Measurements from ENCODE around the gene FAM171A2.
"Not testable (repeated sequence)": the region's sequence is repeated elsewhere in the genome, so short reads cannot be mapped to it uniquely, and the experiment has no call there.

FAM171A2 gene

GRCh38 chr17:44347206-44348055 is 16.2 kb downstream of the FAM171A2 start:
- in situ Hi-C loops (cut with MboI; ENCODE audit: low sequenced_read_pairs) = not testable (repeated sequence)

DNA sequence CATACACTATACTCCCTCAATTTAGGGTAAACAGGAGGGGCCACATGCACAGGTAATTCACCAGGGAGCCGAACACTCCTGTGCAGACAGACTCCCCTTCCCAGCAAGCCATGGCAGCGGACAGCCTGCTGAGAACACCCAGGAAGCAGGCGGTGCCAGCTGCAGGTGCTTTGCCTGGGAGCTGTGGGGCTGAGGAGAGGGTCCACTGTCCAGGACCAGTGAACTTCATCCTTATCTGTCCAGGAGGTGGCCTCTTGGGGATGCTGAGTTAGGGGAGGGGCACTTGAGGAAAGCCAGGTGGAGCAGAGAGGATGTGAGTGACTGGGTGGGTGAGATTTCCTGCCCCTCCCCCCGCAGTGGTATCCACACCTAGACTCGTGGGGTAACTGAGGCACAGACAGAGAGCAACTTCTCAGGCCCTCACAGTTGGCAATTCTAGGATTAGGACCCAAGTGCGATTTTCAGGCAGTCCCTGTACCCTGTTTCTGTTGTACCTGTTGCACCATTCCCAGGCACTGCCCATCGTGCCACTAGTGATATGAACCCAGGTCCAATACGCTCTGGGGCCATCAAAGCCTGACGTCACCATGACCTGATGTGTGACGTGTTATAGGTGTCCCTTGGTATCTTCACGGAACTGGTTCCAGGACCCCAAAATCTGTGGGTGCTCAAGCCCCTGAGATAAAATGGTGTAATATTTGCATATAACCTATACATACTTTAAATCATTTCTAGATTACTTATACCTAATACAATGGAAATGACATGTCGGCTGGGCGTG is 17.4 kb downstream of the FAM171A2 start:
- in situ Hi-C loops (cut with MboI; ENCODE audit: low sequenced_read_pairs) = no loop called here

- in situ Hi-C loops (cut with MboI; ENCODE audit: low sequenced_read_pairs) = no loop called here
Observed at GRCh38 chr17:44345454-44346026, 18.1 kb downstream of the FAM171A2 start.

GRCh38 chr17:44344939-44345453 is 18.7 kb downstream of the FAM171A2 start, which contains the start of gene GRN:
TSS of gene GRN (plus strand) at chr17:44345302. CDS start at chr17:44349165, 3,863 bp downstream.
- in situ Hi-C loops (cut with MboI; ENCODE audit: low sequenced_read_pairs) = no loop called here

- in situ Hi-C loops (cut with MboI; ENCODE audit: low sequenced_read_pairs) = no loop called here
Observed at GRCh38 chr17:44343510-44344209, 20.0 kb downstream of the FAM171A2 start.

GRCh38 chr17:44340553-44340952 is 23.1 kb downstream of the FAM171A2 start:
- in situ Hi-C loops (cut with MboI; ENCODE audit: low sequenced_read_pairs) = not testable (repeated sequence)

DNA sequence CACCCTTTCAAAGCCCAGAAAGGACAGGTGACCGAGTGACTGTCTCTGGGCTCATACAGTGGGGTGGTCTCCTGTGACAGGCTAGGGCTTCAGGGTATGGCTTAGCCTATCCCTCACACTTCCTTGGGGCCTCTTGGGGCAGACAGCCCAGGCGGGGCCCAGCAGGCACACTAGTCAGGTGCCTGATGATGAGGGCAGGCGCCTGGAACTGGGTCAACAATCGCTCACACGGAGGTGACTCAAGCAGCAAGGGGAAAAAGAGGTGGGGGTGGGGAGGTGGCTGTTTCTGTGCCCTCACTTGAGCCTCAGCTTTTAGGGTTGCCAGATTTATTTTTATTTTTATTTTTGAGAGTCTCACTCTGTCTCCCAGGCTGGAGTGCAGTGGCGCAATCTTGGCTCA is 25.0 kb downstream of the FAM171A2 start:
- in situ Hi-C loops (cut with MboI; ENCODE audit: low sequenced_read_pairs) = no loop called here

- in situ Hi-C loops (cut with MboI; ENCODE audit: low sequenced_read_pairs) = no loop called here
Observed at GRCh38 chr17:44335968-44336367, 27.7 kb downstream of the FAM171A2 start.

DNA sequence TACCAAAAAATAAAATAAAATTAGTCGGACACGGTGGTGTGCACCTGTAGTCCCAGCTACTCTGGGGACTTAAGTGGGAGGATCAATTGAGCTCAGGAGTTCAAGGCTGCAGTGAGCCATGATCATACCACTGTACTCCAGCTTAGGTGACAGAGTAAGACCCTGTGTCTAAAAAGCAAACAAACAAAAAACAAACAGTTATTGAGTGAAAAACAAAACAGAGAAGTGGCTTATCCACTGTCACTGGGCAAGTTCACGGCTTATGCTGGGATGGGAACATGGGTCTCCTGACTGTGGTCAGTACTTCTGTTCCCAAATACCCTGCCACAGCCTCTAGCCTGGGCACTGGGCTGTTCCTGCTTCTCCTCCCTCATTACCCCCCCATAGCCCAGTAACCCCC is 28.1 kb downstream of the FAM171A2 start:
- in situ Hi-C loops (cut with MboI; ENCODE audit: low sequenced_read_pairs) = no loop called here

GRCh38 chr17:44334727-44335126 is 28.9 kb downstream of the FAM171A2 start:
- in situ Hi-C loops (cut with MboI; ENCODE audit: low sequenced_read_pairs) = no loop called here

GRCh38 chr17:44334315-44334714 is 29.3 kb downstream of the FAM171A2 start:
- in situ Hi-C loops (cut with MboI; ENCODE audit: low sequenced_read_pairs) = no loop called here

- in situ Hi-C loops (cut with MboI; ENCODE audit: low sequenced_read_pairs) = no loop called here
Observed at GRCh38 chr17:44333371-44333770, 30.3 kb downstream of the FAM171A2 start.

GRCh38 chr17:44331249-44331760 is 32.3 kb downstream of the FAM171A2 start:
- in situ Hi-C loops (cut with MboI; ENCODE audit: low sequenced_read_pairs) = no loop called here

DNA sequence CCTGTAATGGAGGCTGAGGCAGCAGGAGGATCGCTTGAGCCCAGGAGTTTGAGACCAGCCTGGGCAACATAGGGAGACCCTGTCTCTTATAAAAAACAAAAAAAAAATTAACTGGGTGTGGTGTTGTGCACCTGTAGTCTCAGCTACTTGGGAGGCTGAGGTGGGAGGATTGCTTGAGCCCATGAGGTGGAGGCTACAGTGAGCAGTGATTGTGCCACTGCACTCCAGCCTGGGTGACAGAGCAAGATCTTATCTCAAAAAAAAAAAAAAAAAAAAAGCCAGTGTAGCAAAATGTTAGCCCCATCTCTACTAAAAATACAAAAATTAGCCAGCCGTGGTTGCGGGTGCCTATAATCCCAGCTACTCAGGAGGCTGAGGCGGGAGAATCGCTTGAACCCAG is 33.4 kb downstream of the FAM171A2 start:
- in situ Hi-C loops (cut with MboI; ENCODE audit: low sequenced_read_pairs) = not testable (repeated sequence)

GRCh38 chr17:44329516-44329915 is 34.1 kb downstream of the FAM171A2 start:
- in situ Hi-C loops (cut with MboI; ENCODE audit: low sequenced_read_pairs) = loop anchor here (10.0 kb wide), 1 partner anchor 105 kb away; no protein-coding TSS in a partner anchor

DNA sequence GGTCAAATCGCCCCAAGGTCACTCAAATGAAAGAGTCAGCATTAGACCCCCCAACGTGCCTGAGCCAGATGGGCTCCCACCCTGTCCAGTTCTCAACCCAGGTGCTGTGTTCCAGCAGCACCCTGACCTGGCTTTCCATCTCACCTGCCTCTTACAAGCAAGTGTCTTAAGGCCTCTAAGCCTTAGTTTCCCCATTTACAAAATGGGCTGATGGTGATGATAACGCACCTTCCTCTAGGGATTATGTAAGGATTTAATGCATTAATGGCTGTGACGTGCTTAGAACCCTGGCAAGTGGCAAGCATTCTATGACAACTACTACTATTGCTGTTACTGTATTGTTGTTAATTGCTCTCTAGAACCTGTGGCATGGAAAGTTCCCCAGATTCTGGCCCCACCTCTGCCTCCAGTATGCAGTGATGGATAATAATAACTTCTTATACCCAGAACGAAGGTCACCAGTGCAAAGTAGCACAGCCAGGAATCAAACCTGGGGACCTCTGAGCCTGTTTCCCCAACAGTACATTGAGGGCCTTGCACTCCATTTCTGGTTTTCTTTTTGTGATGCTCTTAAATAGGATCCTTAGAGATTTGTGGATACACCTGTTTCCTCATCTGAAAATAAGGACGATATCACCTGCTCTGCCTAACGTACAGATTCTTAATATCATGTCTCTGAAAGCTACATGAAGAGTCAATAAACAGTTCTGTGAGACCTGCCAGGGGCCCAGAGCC is 35.8 kb downstream of the FAM171A2 start:
- in situ Hi-C loops (cut with MboI; ENCODE audit: low sequenced_read_pairs) = loop anchor here (10.0 kb wide), 1 partner anchor 103 kb away; no protein-coding TSS in a partner anchor

DNA sequence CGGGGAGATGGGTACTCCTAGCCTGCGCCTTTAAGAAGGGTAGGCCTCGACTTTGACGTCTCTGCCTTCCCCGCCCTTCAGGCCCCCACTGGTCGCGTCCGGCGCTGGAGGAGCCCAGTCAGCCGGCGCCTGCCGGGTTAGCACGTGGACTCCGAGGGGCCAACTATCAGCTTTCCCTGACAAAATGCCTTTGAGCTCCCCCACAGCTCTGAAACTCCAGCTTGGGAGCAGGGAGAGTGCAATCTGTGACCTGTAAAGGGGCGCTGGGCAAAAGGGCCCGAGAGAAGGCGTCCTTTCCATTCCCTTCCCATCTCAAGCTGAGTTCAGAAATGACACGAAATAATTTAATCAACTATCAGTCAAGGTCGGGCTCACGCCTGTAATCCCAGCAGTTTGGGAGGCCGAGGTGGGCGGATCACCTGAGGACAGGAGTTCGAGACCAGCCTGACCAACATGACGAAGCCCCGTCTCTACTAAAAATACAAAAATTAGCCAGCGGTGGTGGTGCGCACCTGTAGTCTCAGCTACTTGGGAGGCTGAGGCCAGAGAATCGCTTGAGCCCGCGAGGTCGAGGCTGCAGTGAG is 36.7 kb downstream of the FAM171A2 start:
- in situ Hi-C loops (cut with MboI; ENCODE audit: low sequenced_read_pairs) = loop anchor here (10.0 kb wide), 1 partner anchor 102 kb away; no protein-coding TSS in a partner anchor

DNA sequence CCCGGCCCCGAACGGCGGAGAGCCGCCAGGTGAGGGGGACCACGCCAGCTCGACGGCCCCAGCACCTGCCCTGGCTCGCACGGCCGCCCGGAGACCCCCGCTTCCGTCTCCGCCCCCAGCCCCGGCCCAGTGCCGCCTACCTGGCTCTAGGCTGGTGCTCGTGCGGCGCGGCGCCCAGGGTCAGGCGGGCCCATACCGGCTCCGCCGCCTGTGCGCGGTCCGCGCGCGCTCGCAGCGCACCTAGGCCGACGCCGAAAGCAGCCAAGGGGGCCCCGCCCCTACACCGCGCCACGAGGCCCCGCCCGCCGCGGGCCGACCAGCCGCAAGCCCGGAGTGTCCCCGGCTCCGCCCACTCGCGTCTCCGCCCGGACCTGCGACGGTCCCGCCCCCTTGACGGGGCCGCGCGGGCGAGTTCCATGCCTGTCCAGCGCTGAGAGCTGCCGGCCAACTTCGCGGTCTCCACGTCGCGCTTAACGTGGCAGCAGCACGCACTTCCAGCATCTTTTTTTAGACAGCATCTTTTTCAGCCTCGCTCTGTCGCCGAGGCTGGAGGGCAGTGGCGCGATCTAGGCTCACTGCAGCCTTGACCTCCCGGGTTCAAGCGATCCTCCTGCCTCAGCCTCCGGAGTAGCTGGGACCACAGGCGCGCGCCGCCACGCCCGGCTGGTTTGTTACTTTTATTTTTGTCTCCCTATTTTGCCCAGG is 38.9 kb downstream of the FAM171A2 start, which contains the start of gene SLC25A39:
SLC25A39 (minus strand) TSS at position 253 of the 705 bp plus-strand sequence. CDS start 1,261 bp downstream, outside the sequence.
- in situ Hi-C loops (cut with MboI; ENCODE audit: low sequenced_read_pairs) = loop anchor here (10.0 kb wide), 1 partner anchor 100 kb away; no protein-coding TSS in a partner anchor
